Smooth muscle cell (in vitro differentiated cells): ENCODE results near the gene TP53I13. TPM values are rescaled to one million over a fixed set of nuclear protein-coding genes. Genes with fewer than 3 reads are reported as not detected.

ENCODE experiments used
- DNase-seq: peaks from one replicate; lab custom pipeline; 2025; ENCODE audit not compliant: unreplicated experiment; lab: John Stamatoyannopoulos, UW
- H2AFZ ChIP-seq: fragments of 200-600 bp; sonication (generic); 2 replicates; pipeline ENCODE4 v1.6.0; 2016; ENCODE audit warnings: antibody characterized with exemption, low read depth, mild to moderate bottlenecking
- H3F3A ChIP-seq: fragments of 200-600 bp; sonication (generic); 2 replicates; pipeline ENCODE4 v1.6.0; 2017; ENCODE audit warnings: antibody characterized with exemption, low read depth
- H3K27ac ChIP-seq: fragments of 200-600 bp; sonication (generic); 2 replicates; pipeline ENCODE4 v1.5.1; 2016; ENCODE audit warnings: low read depth, mild to moderate bottlenecking
- H3K27me3 ChIP-seq: fragments of 200-600 bp; sonication (generic); 2 replicates; pipeline ENCODE4 v1.6.1; 2016; ENCODE audit warnings: low read depth, mild to moderate bottlenecking
- H3K36me3 ChIP-seq: fragments of 200-600 bp; sonication (generic); 2 replicates; pipeline ENCODE4 v1.5.1; 2016; ENCODE audit warnings: low read depth
- H3K4me1 ChIP-seq: fragments of 200-600 bp; sonication (generic); 2 replicates; pipeline ENCODE4 v1.5.1; 2016; ENCODE audit warnings: low read depth
- H3K4me2 ChIP-seq: fragments of 200-600 bp; sonication (generic); 2 replicates; pipeline ENCODE4 v1.6.0; 2016; ENCODE audit warnings: mild to moderate bottlenecking
- H3K4me3 ChIP-seq: fragments of 200-600 bp; sonication (generic); 2 replicates; pipeline ENCODE4 v1.5.1; 2016; ENCODE audit warnings: mild to moderate bottlenecking
- H3K79me2 ChIP-seq: fragments of 200-600 bp; sonication (generic); 2 replicates; pipeline ENCODE4 v1.6.0; 2016; ENCODE audit warnings: low read depth, mild to moderate bottlenecking
- H3K9ac ChIP-seq: fragments of 200-600 bp; sonication (generic); 2 replicates; pipeline ENCODE4 v1.6.0; 2016; ENCODE audit warnings: low read depth
- H3K9me3 ChIP-seq: fragments of 200-600 bp; sonication (generic); replicated peaks from 2 replicates; pipeline ENCODE4 v1.5.1; 2016; ENCODE audit warnings: low read depth
- H4K20me1 ChIP-seq: fragments of 200-600 bp; sonication (generic); 2 replicates; pipeline ENCODE4 v1.6.0; 2016; ENCODE audit warnings: low read depth
- WGBS: methylation state at CpG from one replicate; pipeline ENCODE4 v1.1.7; 2016; ENCODE audit warnings: low lambda C conversion rate; 5-methylcytosine and 5-hydroxymethylcytosine counted together
- polyA plus RNA-seq: library from polyadenylated mRNA; unstranded; fragments of >200 nt; fragmentation: Nextera tagmentation; extraction: Ambion mirVana; gene quantifications from 2 replicates; pipeline ENCODE4 v1.2.1, GENCODE V29; 2016
- total RNA-seq: library from RNA; depleted of rRNA; stranded (reverse); fragments of >200 nt; gene quantifications from 2 replicates; pipeline ENCODE4 v1.2.3, GENCODE V29; 2014
- TF ChIP-seq, protein P1 (sequence below): fragments of 200-600 bp; sonication (generic); IDR thresholded peaks from 2 replicates; pipeline ENCODE4 v1.5.1; 2017; ENCODE audit warnings: borderline replicate concordance, mild to moderate bottlenecking, antibody characterized with exemption; ENCODE audit not compliant: insufficient read depth, poor library complexity, severe bottlenecking

TP53I13 gene
- total and polyA plus RNA-seq, 2 experiments from 2014 or later = 50.7 to 105 TPM

DNA sequence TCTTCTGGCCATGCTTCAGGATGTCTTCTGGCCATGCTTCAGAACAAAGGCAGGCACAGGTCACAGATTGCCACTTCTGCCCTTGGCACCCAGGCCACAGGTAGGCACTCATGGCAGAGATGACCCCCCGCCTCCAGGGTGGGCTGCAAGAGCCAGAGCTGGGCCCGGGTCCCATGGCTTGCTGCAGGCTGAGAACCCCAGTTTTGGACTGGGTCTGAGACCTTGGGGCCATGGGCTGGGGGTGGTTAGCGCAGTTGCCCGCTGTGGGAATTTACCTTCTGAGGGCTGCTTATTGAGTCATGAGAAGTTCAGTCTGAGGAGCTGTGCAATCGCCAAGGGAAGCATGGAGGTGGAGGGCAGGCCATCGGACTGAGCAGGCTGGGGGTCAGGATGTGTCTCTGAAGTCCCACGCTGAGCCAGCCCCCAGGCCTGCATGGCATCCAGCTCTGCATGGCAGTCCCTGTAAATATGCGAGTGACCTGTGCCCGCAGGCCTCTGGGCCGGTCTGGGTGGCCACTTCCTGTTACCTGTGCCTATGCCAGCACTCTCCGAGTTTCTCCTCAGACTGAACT is 26.1 kb downstream of the TP53I13 start:
- Histone ChIP-seq H3K27me3 (no peaks in the 10 kb centered on the region), H3K9ac (no peak overlapping the region), H3K36me3 (no peaks in the 10 kb centered on the region), H3K4me3 (no peak overlapping the region), H3K9me3 (no peaks in the 10 kb centered on the region), H3F3A (peaks cover 6% of the 10 kb centered on the region), H3K27ac (no peak overlapping the region), H3K4me2 (peak overlapping the region; percentile 99), H2AFZ (no peak overlapping the region), H4K20me1 (peaks cover 35% of the 10 kb centered on the region), H3K4me1 (peaks cover 33% of the 10 kb centered on the region), H3K79me2 (no peaks in the 10 kb centered on the region)
- 89% methylated on average over 10 of the region's 11 CpGs for WGBS
- TF ChIP-seq, protein P1, sequence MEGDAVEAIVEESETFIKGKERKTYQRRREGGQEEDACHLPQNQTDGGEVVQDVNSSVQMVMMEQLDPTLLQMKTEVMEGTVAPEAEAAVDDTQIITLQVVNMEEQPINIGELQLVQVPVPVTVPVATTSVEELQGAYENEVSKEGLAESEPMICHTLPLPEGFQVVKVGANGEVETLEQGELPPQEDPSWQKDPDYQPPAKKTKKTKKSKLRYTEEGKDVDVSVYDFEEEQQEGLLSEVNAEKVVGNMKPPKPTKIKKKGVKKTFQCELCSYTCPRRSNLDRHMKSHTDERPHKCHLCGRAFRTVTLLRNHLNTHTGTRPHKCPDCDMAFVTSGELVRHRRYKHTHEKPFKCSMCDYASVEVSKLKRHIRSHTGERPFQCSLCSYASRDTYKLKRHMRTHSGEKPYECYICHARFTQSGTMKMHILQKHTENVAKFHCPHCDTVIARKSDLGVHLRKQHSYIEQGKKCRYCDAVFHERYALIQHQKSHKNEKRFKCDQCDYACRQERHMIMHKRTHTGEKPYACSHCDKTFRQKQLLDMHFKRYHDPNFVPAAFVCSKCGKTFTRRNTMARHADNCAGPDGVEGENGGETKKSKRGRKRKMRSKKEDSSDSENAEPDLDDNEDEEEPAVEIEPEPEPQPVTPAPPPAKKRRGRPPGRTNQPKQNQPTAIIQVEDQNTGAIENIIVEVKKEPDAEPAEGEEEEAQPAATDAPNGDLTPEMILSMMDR = no peak
- no peak for DNase-seq

DNA sequence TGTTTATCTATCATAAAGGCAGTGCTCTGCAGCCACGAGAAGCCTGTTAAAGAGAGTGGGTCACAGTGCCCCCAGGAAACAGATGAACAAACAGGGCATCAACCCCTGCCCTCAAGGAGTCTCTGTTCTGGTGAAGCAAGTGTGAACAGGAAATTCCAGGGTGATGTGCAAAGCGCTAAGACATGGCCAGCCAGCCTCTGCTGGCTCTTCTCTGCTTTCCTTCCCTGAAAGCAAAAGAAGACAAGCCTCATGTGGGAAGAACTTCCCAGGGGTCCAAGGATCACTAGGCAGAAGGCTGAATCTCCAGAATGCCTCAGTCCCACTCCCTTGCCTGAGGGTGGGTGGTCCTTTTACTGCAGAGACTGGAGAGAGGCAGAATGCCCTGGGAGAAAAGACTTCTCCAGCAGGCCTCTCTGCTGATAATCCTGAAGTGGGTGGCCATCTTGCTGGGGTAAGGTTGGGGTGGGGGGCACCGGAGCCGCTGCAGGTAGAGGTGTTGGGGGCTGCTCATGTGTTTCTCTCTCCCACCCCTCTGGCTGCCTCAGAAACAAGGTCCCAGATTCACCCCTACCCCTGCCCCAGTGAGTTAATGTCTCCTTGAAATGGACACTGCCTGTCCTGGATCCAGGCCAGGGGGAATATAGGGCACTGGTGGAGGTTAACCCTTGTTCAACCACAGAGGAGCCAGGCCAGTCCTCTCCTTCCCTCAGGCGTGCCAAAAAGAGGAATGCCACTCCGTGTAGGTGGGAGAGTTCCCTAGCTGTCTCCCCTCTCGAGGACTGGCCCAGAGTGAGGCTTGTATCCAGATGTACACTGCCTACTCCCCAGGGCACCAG is 26.8 kb downstream of the TP53I13 start:
- Histone ChIP-seq H3K4me2 (no peak overlapping the region), H3K36me3 (no peaks in the 10 kb centered on the region), H2AFZ (no peak overlapping the region), H3K9me3 (no peaks in the 10 kb centered on the region), H3K4me1 (peaks cover 33% of the 10 kb centered on the region), H3K27ac (no peak overlapping the region), H3F3A (peaks cover 2% of the 10 kb centered on the region), H4K20me1 (peaks cover 35% of the 10 kb centered on the region), H3K79me2 (no peaks in the 10 kb centered on the region), H3K27me3 (no peaks in the 10 kb centered on the region), H3K9ac (no peak overlapping the region), H3K4me3 (no peak overlapping the region)
- TF ChIP-seq, protein P1 = no peak
- WGBS = 70% methylated on average over 7 of the region's 7 CpGs
- no peak for DNase-seq

DNA sequence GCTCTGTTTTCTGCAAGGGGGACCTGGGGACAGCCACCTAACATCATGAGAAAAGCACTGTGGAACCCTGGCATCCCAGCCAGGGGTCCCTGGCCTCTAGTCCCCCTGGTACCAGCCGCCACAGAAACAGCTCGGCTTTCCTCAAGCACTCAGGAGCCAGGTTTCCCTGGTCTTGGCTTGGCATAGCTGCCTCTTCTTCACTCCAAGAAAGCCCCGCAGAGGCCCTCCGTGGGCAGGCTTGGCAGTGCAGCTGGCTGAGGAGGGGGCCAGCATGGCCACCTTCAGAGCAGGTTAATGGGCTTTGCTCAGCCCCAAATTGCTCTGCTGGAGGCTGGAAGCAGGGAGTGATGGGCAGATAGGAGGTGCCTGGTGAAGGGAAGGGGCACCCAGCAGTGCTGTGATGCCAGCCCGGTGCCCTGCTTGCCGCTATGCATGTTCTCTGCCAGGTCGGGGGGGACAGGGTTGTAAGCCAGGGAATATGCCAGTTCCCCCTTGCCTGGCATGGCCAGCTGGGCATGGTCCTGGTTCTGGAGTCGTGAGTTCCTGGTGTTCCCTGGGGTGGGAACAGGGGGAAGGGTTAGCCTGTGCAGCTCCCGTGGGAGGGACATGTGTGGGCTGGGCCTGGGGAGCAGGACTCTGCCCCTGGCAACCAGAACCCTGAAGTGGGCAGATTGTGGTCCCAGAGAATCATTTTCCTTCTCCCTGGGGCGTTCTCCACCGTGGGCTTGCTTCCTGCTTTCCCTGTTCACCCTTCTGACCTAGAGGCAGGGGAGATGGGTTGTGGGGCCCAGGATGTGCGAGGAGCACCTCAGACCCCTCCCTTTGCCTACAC is 27.7 kb downstream of the TP53I13 start:
- WGBS = 94% methylated on average over 12 of the region's 12 CpGs
- Histone ChIP-seq H4K20me1 (peaks cover 35% of the 10 kb centered on the region), H3K4me2 (no peak overlapping the region), H3F3A (no peaks in the 10 kb centered on the region), H3K9ac (no peak overlapping the region), H3K27ac (no peak overlapping the region), H3K79me2 (no peaks in the 10 kb centered on the region), H3K9me3 (no peaks in the 10 kb centered on the region), H3K27me3 (no peaks in the 10 kb centered on the region), H3K4me3 (no peak overlapping the region), H3K4me1 (peaks cover 28% of the 10 kb centered on the region), H3K36me3 (no peaks in the 10 kb centered on the region), H2AFZ (no peak overlapping the region)
- TF ChIP-seq, protein P1 = no peak
- no peak for DNase-seq
